CD4-positive, alpha-beta memory T cell (primary cell): ENCODE results near the gene SOX9. TPM values are rescaled to one million over a fixed set of nuclear protein-coding genes. Genes with fewer than 3 reads are reported as not detected.

Source experiments
- CTCF ChIA-PET: fragments of 350-600 bp; sonication (Branson Sonifier 250); formaldehyde crosslinking; loops from one replicate; lab custom pipeline; 2021; ENCODE audit warnings: inconsistent platforms; ENCODE audit not compliant: partially characterized antibody; lab: Charles Lee
- POLR2A ChIA-PET: fragments of 350-600 bp; sonication (Branson Sonifier 250); formaldehyde crosslinking; loops from one replicate; lab custom pipeline; 2021; ENCODE audit not compliant: partially characterized antibody; lab: Charles Lee
- DNase-seq, 5 donors: peaks; one replicate each; pipeline versions ENCODE4 v3.0.0 to v3.0.0-alpha.2; 2020 to 2022; ENCODE audit warnings: mixed read lengths in 1 of 5
- H3K27ac ChIP-seq: one replicate; pipeline ENCODE4 v1.7.0; 2013; ENCODE audit warnings: low read depth, low read length
- H3K27me3 ChIP-seq: 2 replicates; pipeline ENCODE4 v1.7.0; 2013; ENCODE audit warnings: mild to moderate bottlenecking, low read length, moderate library complexity; ENCODE audit not compliant: insufficient read depth
- H3K36me3 ChIP-seq: 2 replicates; pipeline ENCODE4 v1.7.0; 2013; ENCODE audit warnings: mild to moderate bottlenecking, low read length, moderate library complexity; ENCODE audit not compliant: insufficient read depth
- H3K4me1 ChIP-seq: 2 replicates; pipeline ENCODE4 v1.7.0; 2013; ENCODE audit warnings: mild to moderate bottlenecking, low read length, moderate library complexity; ENCODE audit not compliant: insufficient read depth
- H3K4me3 ChIP-seq, 2 donors: one replicate each; pipeline ENCODE4 v1.7.0; 2013; ENCODE audit warnings: low read length in 2 of 2, mild to moderate bottlenecking in 1 of 2
- H3K9me3 ChIP-seq, 2 donors: one replicate each; pipeline ENCODE4 v1.7.0; 2013; ENCODE audit warnings: low read length in 2 of 2, control low read depth in 1 of 2; ENCODE audit not compliant: control insufficient read depth in 1 of 2
- H3K27ac Mint-ChIP-seq, 7 donors: one replicate each; pipeline ENCODE4 v1.8.0; 2020 to 2021; ENCODE audit warnings: mixed read lengths in 7 of 7, mild to moderate bottlenecking in 6 of 7, inconsistent platforms in 3 of 7, moderate library complexity in 3 of 7
- H3K27me3 Mint-ChIP-seq, 2 donors: one replicate each; pipeline ENCODE4 v1.8.0; 2020 to 2021; ENCODE audit warnings: mixed read lengths in 2 of 2
- H3K36me3 Mint-ChIP-seq, 2 donors: one replicate each; pipeline ENCODE4 v1.8.0; 2020 to 2021; ENCODE audit warnings: mixed read lengths in 2 of 2, inconsistent platforms in 1 of 2, mild to moderate bottlenecking in 1 of 2
- H3K4me1 Mint-ChIP-seq, 4 donors: one replicate each; pipeline ENCODE4 v1.8.0; 2020 to 2021; ENCODE audit warnings: mixed read lengths in 4 of 4, mild to moderate bottlenecking in 1 of 4
- H3K4me3 Mint-ChIP-seq, 8 donors: one replicate each; pipeline ENCODE4 v1.8.0; 2020 to 2021; ENCODE audit warnings: mixed read lengths in 8 of 8, mild to moderate bottlenecking in 7 of 8, moderate library complexity in 6 of 8, inconsistent platforms in 3 of 8
- H3K9me3 Mint-ChIP-seq, 8 donors: one replicate each; pipeline ENCODE4 v1.8.0; 2020 to 2021; ENCODE audit warnings: mixed read lengths in 8 of 8, mild to moderate bottlenecking in 5 of 8, inconsistent platforms in 3 of 8, moderate library complexity in 1 of 8
- intact Hi-C: fragments of 100-400 bp; cut with micrococcal nuclease; formaldehyde crosslinking; loops from one replicate; pipeline ENCODE4 v1.15.1; 2023
- polyA plus RNA-seq, 2 donors: library from polyadenylated mRNA; unstranded; fragments of 300-500 nt; fragmentation: Illumina TruSeq; gene quantifications; one replicate each; pipeline ENCODE4 v1.2.3, GENCODE V29; 2021
- total RNA-seq, 2 experiments: library from RNA; stranded (reverse); gene quantifications; one replicate each; pipeline ENCODE4 v1.2.3, GENCODE V29; 2021

The SOX9 gene
- total and polyA plus RNA-seq, 4 experiments from 2014 or later = not detected

DNA sequence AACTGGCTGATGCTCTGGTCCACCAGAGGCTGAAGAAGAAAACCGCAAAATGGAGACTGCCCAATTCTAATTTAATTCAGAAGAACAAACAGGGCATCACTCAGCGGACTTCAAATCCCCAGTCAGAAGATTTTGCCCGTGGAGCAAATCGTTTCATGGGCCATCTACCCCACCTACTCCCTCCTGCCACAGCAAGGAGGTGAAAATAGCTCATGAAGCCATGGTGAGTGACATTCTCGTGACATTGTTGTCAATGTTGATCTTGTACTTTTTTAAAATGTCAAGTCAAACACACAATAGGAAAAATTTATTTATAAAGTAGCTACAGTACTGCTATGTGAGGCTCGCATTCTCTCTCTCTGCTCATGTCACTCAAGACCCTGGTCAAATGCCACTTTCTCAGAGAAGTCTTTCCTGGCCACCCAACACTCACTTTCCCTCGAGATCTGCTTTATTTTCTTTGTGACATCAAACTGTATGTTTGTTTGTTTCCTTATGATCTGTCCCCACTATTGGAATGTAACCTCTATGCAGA is 31.3 kb upstream of the SOX9 start:
- Histone ChIP-seq H3K4me1 (no peaks in the 10 kb centered on the region), H3K27ac (no peak overlapping the region), H3K4me3 (no peak overlapping the region), H3K36me3 (no peaks in the 10 kb centered on the region), H3K27me3 (no peaks in the 10 kb centered on the region), H3K9me3 (no peaks in the 10 kb centered on the region)
- POLR2A ChIA-PET = no interaction called here
- CTCF ChIA-PET = no interaction called here
- no peak for DNase-seq
- Mint-ChIP-seq H3K27ac (no peak overlapping the region), H3K36me3 (no peaks in the 10 kb centered on the region), H3K4me1 (no peaks in the 10 kb centered on the region), H3K9me3 (peaks cover 0 to 12% (median 4%) of the 10 kb centered on the region in 8 donors), H3K27me3 (peaks cover 0 to 2% of the 10 kb centered on the region in 2 donors), H3K4me3 (no peak overlapping the region)
- intact Hi-C loops = no loop called here

GRCh38 chr17:72090108-72090507 is 30.7 kb upstream of the SOX9 start:
- H3K36me3 ChIP-seq = no peaks in the 10 kb centered on the region
- Mint-ChIP-seq H3K4me1 (no peaks in the 10 kb centered on the region), H3K4me3 (no peak overlapping the region), H3K27me3 (peaks cover 0 to 2% of the 10 kb centered on the region in 2 donors), H3K27ac (no peak overlapping the region), H3K9me3 (peaks cover 0 to 12% (median 4%) of the 10 kb centered on the region in 8 donors), H3K36me3 (no peaks in the 10 kb centered on the region)
- H3K9me3 ChIP-seq = no peaks in the 10 kb centered on the region
- CTCF ChIA-PET = no interaction called here
- no peaks in the 10 kb centered on the region for H3K4me1 ChIP-seq
- H3K4me3 ChIP-seq = no peak overlapping the region
- no peak overlapping the region for H3K27ac ChIP-seq
- intact Hi-C loops = no loop called here
- POLR2A ChIA-PET = no interaction called here
- H3K27me3 ChIP-seq = no peaks in the 10 kb centered on the region
- no peak for DNase-seq

GRCh38 chr17:72092710-72093322 is 28.0 kb upstream of the SOX9 start:
- no peak overlapping the region for H3K4me3 Mint-ChIP-seq
- CTCF ChIA-PET = no interaction called here
- POLR2A ChIA-PET = no interaction called here
- H3K27me3 Mint-ChIP-seq = peaks cover 0 to 2% of the 10 kb centered on the region in 2 donors
- Histone ChIP-seq H3K4me1 (no peaks in the 10 kb centered on the region), H3K27ac (no peak overlapping the region), H3K36me3 (no peaks in the 10 kb centered on the region), H3K9me3 (no peaks in the 10 kb centered on the region), H3K4me3 (no peak overlapping the region), H3K27me3 (no peaks in the 10 kb centered on the region)
- no peak for DNase-seq
- intact Hi-C loops = no loop called here
- H3K4me1 Mint-ChIP-seq = no peaks in the 10 kb centered on the region
- H3K9me3 Mint-ChIP-seq = peaks cover 0 to 13% (median 7%) of the 10 kb centered on the region in 8 donors
- H3K36me3 Mint-ChIP-seq = no peaks in the 10 kb centered on the region
- no peak overlapping the region for H3K27ac Mint-ChIP-seq

DNA sequence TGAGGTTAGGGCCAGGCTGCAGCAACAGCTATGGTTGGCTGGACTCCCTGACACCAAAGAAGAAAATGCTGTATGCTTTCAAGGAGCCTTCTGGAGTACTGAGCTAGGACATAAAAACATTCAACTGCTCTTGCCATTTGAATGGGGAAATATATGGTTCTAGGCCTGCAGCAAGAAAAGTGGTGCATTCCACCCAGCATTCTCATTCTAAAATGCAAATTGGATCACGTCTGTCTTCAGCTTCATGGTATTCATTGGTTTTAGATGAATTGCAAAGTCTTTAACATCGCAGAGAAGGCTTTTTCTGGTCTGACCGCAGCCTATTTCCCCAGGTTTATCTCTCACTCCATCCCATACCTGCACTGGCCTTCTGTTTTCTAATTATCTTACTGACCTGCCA is 27.1 kb upstream of the SOX9 start:
- ChIA-PET POLR2A (no interaction called here), CTCF (no interaction called here)
- Histone ChIP-seq H3K36me3 (no peaks in the 10 kb centered on the region), H3K4me1 (no peaks in the 10 kb centered on the region), H3K4me3 (no peak overlapping the region), H3K27me3 (no peaks in the 10 kb centered on the region), H3K27ac (no peak overlapping the region), H3K9me3 (no peaks in the 10 kb centered on the region)
- DNase-seq = no peak
- peaks cover 0 to 13% (median 7%) of the 10 kb centered on the region in 8 donors for H3K9me3 Mint-ChIP-seq
- no peaks in the 10 kb centered on the region for H3K4me1 Mint-ChIP-seq
- H3K27ac Mint-ChIP-seq = no peak overlapping the region
- H3K27me3 Mint-ChIP-seq = peaks cover 0 to 2% of the 10 kb centered on the region in 2 donors
- intact Hi-C loops = no loop called here
- no peak overlapping the region for H3K4me3 Mint-ChIP-seq
- no peaks in the 10 kb centered on the region for H3K36me3 Mint-ChIP-seq

DNA sequence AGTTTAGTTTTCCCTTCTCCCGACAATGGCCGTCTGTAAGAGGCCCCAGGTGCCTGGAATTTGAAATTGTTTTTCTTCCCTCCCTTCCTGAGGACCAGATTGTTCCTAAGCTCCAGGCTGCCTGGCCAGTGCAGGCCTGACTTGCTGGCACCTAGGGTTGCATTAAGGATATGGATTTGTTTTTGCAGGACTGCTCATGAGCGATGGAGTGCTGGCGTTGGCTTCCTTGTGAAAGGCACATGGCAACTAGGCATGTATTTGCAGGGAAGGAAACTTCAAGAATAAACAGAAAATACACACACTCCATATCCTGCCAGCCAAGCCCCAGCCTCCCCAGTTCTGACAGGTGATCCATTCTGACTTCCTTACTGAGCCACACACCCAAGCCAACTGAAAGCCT is 25.5 kb upstream of the SOX9 start:
- H3K4me1 ChIP-seq = no peaks in the 10 kb centered on the region
- no peaks in the 10 kb centered on the region for H3K9me3 ChIP-seq
- Mint-ChIP-seq H3K27ac (no peak overlapping the region), H3K9me3 (peaks cover 0 to 13% (median 7%) of the 10 kb centered on the region in 8 donors), H3K27me3 (peaks cover 0 to 2% of the 10 kb centered on the region in 2 donors), H3K36me3 (no peaks in the 10 kb centered on the region), H3K4me3 (no peak overlapping the region), H3K4me1 (no peaks in the 10 kb centered on the region)
- no peak overlapping the region for H3K4me3 ChIP-seq
- CTCF ChIA-PET = no interaction called here
- H3K36me3 ChIP-seq = no peaks in the 10 kb centered on the region
- H3K27ac ChIP-seq = no peak overlapping the region
- no peaks in the 10 kb centered on the region for H3K27me3 ChIP-seq
- DNase-seq = no peak
- intact Hi-C loops = no loop called here
- POLR2A ChIA-PET = no interaction called here

GRCh38 chr17:72097144-72097543 is 23.7 kb upstream of the SOX9 start:
- no peak for DNase-seq
- Mint-ChIP-seq H3K27me3 (no peaks in the 10 kb centered on the region), H3K4me3 (no peak overlapping the region), H3K36me3 (no peaks in the 10 kb centered on the region), H3K9me3 (peaks cover 0 to 13% (median 4%) of the 10 kb centered on the region in 8 donors), H3K4me1 (no peaks in the 10 kb centered on the region), H3K27ac (no peak overlapping the region)
- POLR2A ChIA-PET = no interaction called here
- Histone ChIP-seq H3K27me3 (no peaks in the 10 kb centered on the region), H3K36me3 (no peaks in the 10 kb centered on the region), H3K9me3 (no peaks in the 10 kb centered on the region), H3K27ac (no peak overlapping the region), H3K4me3 (no peak overlapping the region), H3K4me1 (no peaks in the 10 kb centered on the region)
- CTCF ChIA-PET = no interaction called here
- intact Hi-C loops = no loop called here

DNA sequence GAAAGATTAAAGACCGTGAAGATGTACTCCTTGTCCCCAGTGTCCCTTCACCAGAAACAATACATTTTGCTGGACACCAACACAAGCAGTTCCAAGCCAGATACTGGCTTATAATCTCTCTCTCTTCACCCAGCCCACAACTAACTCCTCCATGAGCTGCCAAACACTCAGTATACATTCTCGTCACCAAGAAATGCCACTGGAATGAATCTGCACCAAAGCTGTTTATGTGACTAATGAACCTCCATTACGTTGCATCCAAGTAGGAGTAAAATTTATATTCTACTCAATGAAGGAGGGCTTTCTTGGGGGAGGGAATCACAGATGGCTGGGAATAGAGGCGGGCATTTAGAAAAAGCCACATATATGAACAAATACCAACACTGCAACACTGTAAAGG is 20.9 kb upstream of the SOX9 start:
- H3K36me3 ChIP-seq = no peaks in the 10 kb centered on the region
- Mint-ChIP-seq H3K27ac (no peak overlapping the region), H3K36me3 (no peaks in the 10 kb centered on the region), H3K4me1 (no peaks in the 10 kb centered on the region), H3K9me3 (peaks cover 0 to 15% (median 4%) of the 10 kb centered on the region in 8 donors), H3K27me3 (peaks cover 0 to 2% of the 10 kb centered on the region in 2 donors), H3K4me3 (no peak overlapping the region)
- no peaks in the 10 kb centered on the region for H3K4me1 ChIP-seq
- no peak overlapping the region for H3K4me3 ChIP-seq
- POLR2A ChIA-PET = no interaction called here
- H3K27me3 ChIP-seq = no peaks in the 10 kb centered on the region
- H3K9me3 ChIP-seq = no peaks in the 10 kb centered on the region
- intact Hi-C loops = no loop called here
- DNase-seq = no peak
- H3K27ac ChIP-seq = no peak overlapping the region
- CTCF ChIA-PET = no interaction called here
